Adrenal gland (tissue), 12 donors: ENCODE results near the gene NRXN2. TPM values are rescaled to one million over a fixed set of nuclear protein-coding genes. Genes with fewer than 3 reads are reported as not detected.

Experiments used
- DNase-seq, 7 donors: peaks; one replicate each; pipeline ENCODE4 v3.0.0-alpha.2; 2019 to 2020
- H3K27ac ChIP-seq, 5 donors: fragments of 200-600 bp; sonication (generic) in 4 of 5; 1 replicate in 3 of 5; 2 replicates in 2 of 5; pipeline versions ENCODE4 v1.5.1 to v1.8.0; 2016 to 2020; ENCODE audit warnings: mild to moderate bottlenecking in 1 of 5
- H3K27me3 ChIP-seq: fragments of 200-600 bp; 2 replicates; pipeline ENCODE4 v1.8.0; 2021
- H3K36me3 ChIP-seq, 2 donors: fragments of 200-600 bp; replicated peaks in 1 of 2; 1 replicate in 1 of 2; 2 replicates in 1 of 2; pipeline versions ENCODE4 v1.5.1 to v1.8.0; 2018 to 2022
- H3K4me1 ChIP-seq, 2 donors: fragments of 200-600 bp; replicated peaks in 1 of 2; 1 replicate in 1 of 2; 2 replicates in 1 of 2; pipeline versions ENCODE4 v1.5.1 to v1.8.0; 2018 to 2021
- H3K4me3 ChIP-seq, 4 donors: fragments of 200-600 bp; sonication (generic) in 3 of 4; one replicate each; pipeline ENCODE4 v1.5.1; 2016 to 2018
- H3K9me3 ChIP-seq, 3 donors: fragments of 200-600 bp; sonication (generic) in 1 of 3; replicated peaks in 1 of 3; 1 replicate in 2 of 3; 2 replicates in 1 of 3; pipeline versions ENCODE4 v1.5.1 to v1.8.0; 2016 to 2021
- POLR2A ChIP-seq, 2 donors: fragments of 450-650 bp; IDR thresholded peaks; one replicate each; pipeline ENCODE4 v1.6.1; 2017; ENCODE audit warnings: antibody characterized with exemption in 2 of 2, mild to moderate bottlenecking in 2 of 2, moderate library complexity in 1 of 2
- WGBS, 4 donors: extraction: QIAGEN DNeasy Blood & Tissue Kit in 2 of 4; methylation state at CpG; one replicate each; pipeline versions ENCODE4 v1.1.5 to v1.1.7; 2013 to 2017; 5-methylcytosine and 5-hydroxymethylcytosine counted together
- intact Hi-C, 2 donors: fragments of 100-400 bp; cut with DNase I; formaldehyde crosslinking; loops; one replicate each; pipeline versions ENCODE4 v1.14.1 to v1.15.0; 2022 to 2023
- polyA plus RNA-seq, 3 donors: library from polyadenylated mRNA; stranded (reverse); fragments of 200-250 nt in 2 of 3; fragments of 350-450 nt in 1 of 3; fragmentation: Illumina TruSeq in 1 of 3; extraction: RNeasy Lipid Tissue Mini Kit (QIAGEN cat#74804) in 1 of 3; gene quantifications; one replicate each; pipeline ENCODE4 v1.2.3, GENCODE V29; 2013 to 2014
- total RNA-seq, 9 donors: library from RNA; depleted of rRNA in 4 of 9; stranded (reverse); fragments of >200 nt in 4 of 9; fragments of 120-200 nt in 1 of 9; fragmentation: NEBNext Ultra II Directional in 1 of 9; extraction: Animal tissue kit (Norgen Biotek cat#: 25700) in 1 of 9; gene quantifications; one replicate each; pipeline versions ENCODE4 v1.1.0 to v1.2.4, GENCODE V29; 2013 to 2023
- TF ChIP-seq, protein P1 (sequence below), 6 experiments: fragments of 450-650 bp in 4 of 6; fragments of 200-600 bp in 2 of 6; sonication (generic) in 1 of 6; IDR thresholded peaks; 1 replicate in 5 of 6; 2 replicates in 1 of 6; pipeline versions ENCODE4 v1.5.1 to v1.8.0; 2016 to 2021; ENCODE audit warnings: antibody characterized with exemption in 6 of 6, mild to moderate bottlenecking in 2 of 6, moderate library complexity in 1 of 6
- donor health status: healthy with polysubstance abuse.
- donor health status: Bipolar disorder and iron deficiency.
- donor health status: DM: yes; HTN: yes; CAD: no.
- donor health status: DM: no; HTN: no; CAD: no.
- donor health status: DM: no; HTN: no; CAD: no.
- donor health status: DM: yes; HTN: yes; CAD: no.

The NRXN2 gene
- total and polyA plus RNA-seq, 12 donors: 1.7 to 17.1 (median 4.9) TPM

DNA sequence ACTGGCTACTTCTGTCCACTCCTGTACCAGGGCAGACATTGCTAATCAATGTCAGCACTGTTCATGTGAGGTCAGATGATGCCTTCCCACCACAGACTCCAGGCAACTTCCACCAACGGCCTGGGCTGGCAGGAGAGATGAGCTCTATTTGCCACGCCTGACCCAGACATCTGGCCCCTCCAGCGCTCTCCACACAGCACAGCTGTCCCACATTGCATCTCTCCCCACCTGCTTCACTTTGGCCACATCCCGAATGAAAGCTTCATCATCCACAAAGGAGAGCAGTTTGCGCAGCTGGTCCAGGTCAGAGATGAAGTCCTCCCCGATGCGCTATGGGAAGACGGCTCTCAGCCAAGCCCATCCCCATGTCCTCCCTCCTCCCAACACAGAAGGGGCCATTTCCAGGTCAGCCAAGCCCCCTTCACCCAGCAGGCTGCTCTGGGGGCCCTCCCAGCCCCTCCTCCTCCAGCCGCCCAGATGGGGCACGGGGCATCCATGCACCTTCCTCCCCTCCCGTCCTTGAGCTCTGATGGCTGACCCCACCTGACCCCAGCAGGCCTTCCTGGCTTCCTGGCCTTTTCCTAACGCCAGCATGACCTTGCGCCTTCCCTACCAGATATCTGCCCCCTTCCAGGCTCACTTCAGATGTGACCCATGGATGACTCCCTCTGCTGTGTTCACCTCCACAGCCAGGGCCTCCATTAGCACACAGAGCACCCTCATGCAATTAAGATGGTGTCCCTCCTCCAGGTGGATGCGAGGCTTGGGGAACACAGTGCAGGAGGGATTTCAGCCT is 29.4 kb upstream of the NRXN2 start:
- intact Hi-C loops: no loop called here
- 71 to 82% (median 81%) methylated on average over 9 to 14 of the region's 14 CpGs for WGBS, 4 donors
- H3K27me3 ChIP-seq: no peaks in the 10 kb centered on the region
- no peak overlapping the region for H3K27ac ChIP-seq
- no peak overlapping the region for H3K4me3 ChIP-seq
- H3K9me3 ChIP-seq: no peaks in the 10 kb centered on the region
- no peak for DNase-seq
- H3K4me1 ChIP-seq: no peaks in the 10 kb centered on the region
- no peak for TF ChIP-seq POLR2A (IDR thresholded peaks at IDR 0.05)
- TF ChIP-seq, protein P1, sequence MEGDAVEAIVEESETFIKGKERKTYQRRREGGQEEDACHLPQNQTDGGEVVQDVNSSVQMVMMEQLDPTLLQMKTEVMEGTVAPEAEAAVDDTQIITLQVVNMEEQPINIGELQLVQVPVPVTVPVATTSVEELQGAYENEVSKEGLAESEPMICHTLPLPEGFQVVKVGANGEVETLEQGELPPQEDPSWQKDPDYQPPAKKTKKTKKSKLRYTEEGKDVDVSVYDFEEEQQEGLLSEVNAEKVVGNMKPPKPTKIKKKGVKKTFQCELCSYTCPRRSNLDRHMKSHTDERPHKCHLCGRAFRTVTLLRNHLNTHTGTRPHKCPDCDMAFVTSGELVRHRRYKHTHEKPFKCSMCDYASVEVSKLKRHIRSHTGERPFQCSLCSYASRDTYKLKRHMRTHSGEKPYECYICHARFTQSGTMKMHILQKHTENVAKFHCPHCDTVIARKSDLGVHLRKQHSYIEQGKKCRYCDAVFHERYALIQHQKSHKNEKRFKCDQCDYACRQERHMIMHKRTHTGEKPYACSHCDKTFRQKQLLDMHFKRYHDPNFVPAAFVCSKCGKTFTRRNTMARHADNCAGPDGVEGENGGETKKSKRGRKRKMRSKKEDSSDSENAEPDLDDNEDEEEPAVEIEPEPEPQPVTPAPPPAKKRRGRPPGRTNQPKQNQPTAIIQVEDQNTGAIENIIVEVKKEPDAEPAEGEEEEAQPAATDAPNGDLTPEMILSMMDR (IDR thresholded peaks at IDR 0.05): no peak
- H3K36me3 ChIP-seq: no peaks in the 10 kb centered on the region

DNA sequence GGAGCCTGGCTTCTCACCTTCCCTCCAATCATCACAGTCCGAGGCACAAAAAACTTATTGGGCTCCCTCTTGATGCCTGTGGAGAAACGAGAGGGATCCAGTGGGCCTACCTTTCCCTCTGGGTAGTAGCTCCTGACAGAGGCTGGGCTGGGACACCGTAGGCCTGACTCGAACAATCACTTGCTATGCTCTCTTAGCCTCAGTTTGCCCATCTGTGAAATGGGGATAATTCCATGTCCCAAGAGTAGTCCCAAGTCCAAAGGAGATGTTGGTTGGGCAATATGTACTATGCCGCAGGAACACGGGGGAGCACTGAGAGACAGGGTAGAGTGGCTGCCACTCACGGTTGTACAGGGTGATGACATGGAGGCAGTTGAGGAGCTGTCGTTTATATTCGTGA is 28.6 kb upstream of the NRXN2 start:
- H3K27ac ChIP-seq: no peak overlapping the region
- intact Hi-C loops: no loop called here
- H3K9me3 ChIP-seq: no peaks in the 10 kb centered on the region
- no peaks in the 10 kb centered on the region for H3K27me3 ChIP-seq
- H3K4me3 ChIP-seq: no peak overlapping the region
- WGBS, 4 donors: 89 to 96% (median 94%) methylated on average over 9 of the region's 9 CpGs
- no peaks in the 10 kb centered on the region for H3K4me1 ChIP-seq
- no peak for DNase-seq
- H3K36me3 ChIP-seq: no peaks in the 10 kb centered on the region
- TF ChIP-seq POLR2A (IDR thresholded peaks at IDR 0.05): no peak
- TF ChIP-seq, protein P1 (IDR thresholded peaks at IDR 0.05): no peak

DNA sequence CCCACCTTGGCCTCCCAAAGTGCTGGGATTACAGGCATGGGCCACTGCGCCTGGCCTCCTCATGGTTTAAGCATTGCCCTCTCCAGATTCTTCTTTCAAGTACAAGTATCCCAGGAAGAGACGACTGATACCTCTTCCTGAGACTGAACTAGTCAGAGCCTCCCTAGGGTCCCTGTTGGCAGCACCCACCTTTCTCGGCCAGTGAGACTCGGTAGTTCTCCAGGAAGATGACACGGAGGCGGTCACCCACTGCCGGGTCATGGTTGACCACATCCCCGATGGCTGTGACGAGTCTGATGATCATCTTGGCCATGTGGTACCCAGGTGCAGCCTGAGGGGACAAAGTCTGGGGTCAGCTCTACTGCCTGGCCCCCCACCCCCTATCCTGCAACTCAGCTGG is 28.1 kb upstream of the NRXN2 start:
- DNase-seq: no peak
- H3K36me3 ChIP-seq: no peaks in the 10 kb centered on the region
- no peaks in the 10 kb centered on the region for H3K27me3 ChIP-seq
- peaks cover 0 to 2% of the 10 kb centered on the region in 2 donors for H3K4me1 ChIP-seq
- no peak overlapping the region for H3K27ac ChIP-seq
- no peak for TF ChIP-seq POLR2A (IDR thresholded peaks at IDR 0.05)
- TF ChIP-seq, protein P1 (IDR thresholded peaks at IDR 0.05): no peak
- 91 to 99% (median 93%) methylated on average over 7 to 9 of the region's 9 CpGs for WGBS, 4 donors
- no peaks in the 10 kb centered on the region for H3K9me3 ChIP-seq
- intact Hi-C loops: no loop called here
- no peak overlapping the region for H3K4me3 ChIP-seq

DNA sequence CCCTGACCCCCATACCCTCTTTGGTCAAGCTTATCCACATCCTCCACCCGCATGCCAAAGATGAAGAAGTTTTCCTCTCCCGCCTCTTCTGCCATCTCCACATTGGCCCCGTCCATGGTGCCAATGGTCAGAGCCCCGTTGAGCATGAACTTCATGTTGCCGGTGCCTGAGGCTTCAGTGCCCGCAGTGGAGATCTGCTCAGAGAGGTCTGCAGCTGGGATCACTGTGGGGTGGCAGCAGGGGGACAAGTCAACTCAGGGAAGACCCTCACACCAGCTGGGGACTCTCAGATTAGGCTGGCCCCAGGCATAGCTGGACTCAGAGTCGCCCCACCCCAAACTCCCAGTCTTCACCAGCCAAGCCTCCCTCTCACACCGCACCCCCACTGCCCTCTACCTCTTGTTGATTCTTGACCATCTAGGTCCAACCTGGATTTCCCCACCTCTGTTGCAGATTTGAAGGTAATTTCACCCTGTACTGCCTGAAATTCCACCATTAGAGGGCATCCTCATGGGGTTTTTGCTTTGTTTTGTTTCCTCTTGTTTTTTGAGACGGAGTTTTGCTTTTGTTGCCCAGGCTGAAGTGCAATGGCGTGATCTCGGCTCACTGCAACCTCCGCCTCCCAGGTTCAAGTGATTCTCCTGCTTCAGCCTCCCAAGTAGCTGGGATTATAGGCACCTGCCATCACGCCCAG is 27.5 kb upstream of the NRXN2 start:
- H3K9me3 ChIP-seq: no peaks in the 10 kb centered on the region
- no peaks in the 10 kb centered on the region for H3K27me3 ChIP-seq
- TF ChIP-seq, protein P1 (IDR thresholded peaks at IDR 0.05): no peak
- no peak for TF ChIP-seq POLR2A (IDR thresholded peaks at IDR 0.05)
- WGBS, 4 donors: 89 to 95% (median 93%) methylated on average over 13 of the region's 13 CpGs
- no peak overlapping the region for H3K27ac ChIP-seq
- intact Hi-C loops: no loop called here
- no peak overlapping the region for H3K4me3 ChIP-seq
- no peaks in the 10 kb centered on the region for H3K36me3 ChIP-seq
- DNase-seq: no peak
- H3K4me1 ChIP-seq: peaks cover 0 to 8% of the 10 kb centered on the region in 2 donors
